Loucy (cell line): Measurements from ENCODE around the gene SLC23A3.

Experiments
- H2AFZ ChIP-seq: fragments of 200-600 bp; sonication (generic); 2 replicates; pipeline ENCODE4 v1.6.0; 2016; ENCODE audit warnings: antibody characterized with exemption, mild to moderate bottlenecking, low read length, moderate library complexity
- H3F3A ChIP-seq: fragments of 200-600 bp; 2 replicates; pipeline ENCODE4 v1.6.0; 2016; ENCODE audit warnings: antibody characterized with exemption, low read depth, mild to moderate bottlenecking
- H3K27me3 ChIP-seq: fragments of 200-600 bp; sonication (generic); 2 replicates; pipeline ENCODE4 v1.6.1; 2014; ENCODE audit warnings: low read length, mild to moderate bottlenecking; ENCODE audit not compliant: insufficient read depth, poor library complexity, severe bottlenecking
- H3K36me3 ChIP-seq: fragments of 200-600 bp; sonication (generic); 2 replicates; pipeline ENCODE4 v1.6.1; 2016; ENCODE audit warnings: low read length; ENCODE audit not compliant: insufficient read depth
- H3K4me1 ChIP-seq: fragments of 200-600 bp; sonication (generic); 2 replicates; pipeline ENCODE4 v1.5.1; 2014; ENCODE audit warnings: low read length, mild to moderate bottlenecking; ENCODE audit not compliant: insufficient read depth, poor library complexity, severe bottlenecking
- H3K4me2 ChIP-seq: fragments of 200-600 bp; sonication (generic); 2 replicates; pipeline ENCODE4 v1.6.0; 2014; ENCODE audit warnings: antibody characterized with exemption, low read length, low read depth, mild to moderate bottlenecking; ENCODE audit not compliant: poor library complexity, severe bottlenecking
- H3K4me3 ChIP-seq: fragments of 200-600 bp; sonication (generic); 2 replicates; pipeline ENCODE4 v1.5.1; 2014; ENCODE audit warnings: low read length, mild to moderate bottlenecking, mixed read lengths; ENCODE audit not compliant: poor library complexity, severe bottlenecking
- H3K79me2 ChIP-seq: fragments of 200-600 bp; sonication (generic); 2 replicates; pipeline ENCODE4 v1.6.1; 2014; ENCODE audit warnings: low read length; ENCODE audit not compliant: insufficient read depth
- H3K9ac ChIP-seq: fragments of 200-600 bp; sonication (generic); 2 replicates; pipeline ENCODE4 v1.6.0; 2014; ENCODE audit warnings: mild to moderate bottlenecking, low read depth, low read length, moderate library complexity; ENCODE audit not compliant: poor library complexity, severe bottlenecking
- H3K9me2 ChIP-seq: fragments of 200-600 bp; sonication (generic); replicated peaks from 2 replicates; pipeline ENCODE4 v1.6.1; 2016; ENCODE audit warnings: low read depth, low read length, mixed read lengths
- H3K9me3 ChIP-seq: fragments of 200-600 bp; sonication (generic); 2 replicates; pipeline ENCODE4 v1.6.1; 2014; ENCODE audit warnings: mild to moderate bottlenecking, antibody characterized with exemption, low read length, low read depth; ENCODE audit not compliant: insufficient read depth
- H4K20me1 ChIP-seq: fragments of 200-600 bp; sonication (generic); 2 replicates; pipeline ENCODE4 v1.6.0; 2014; ENCODE audit warnings: antibody characterized with exemption, low read length, mild to moderate bottlenecking; ENCODE audit not compliant: insufficient read depth, poor library complexity, severe bottlenecking
- CTCF ChIP-seq: fragments of 200-600 bp; sonication (generic); conservative IDR thresholded peaks from 2 replicates; pipeline ENCODE4 v1.5.1; 2014; ENCODE audit warnings: mild to moderate bottlenecking, antibody characterized with exemption, low read length
- EZH2phosphoT487 ChIP-seq: fragments of 200-600 bp; IDR thresholded peaks from 2 replicates; pipeline ENCODE4 v1.6.1; 2018; ENCODE audit warnings: antibody characterized with exemption, mild to moderate bottlenecking, moderate library complexity, borderline replicate concordance

Gene SLC23A3

DNA sequence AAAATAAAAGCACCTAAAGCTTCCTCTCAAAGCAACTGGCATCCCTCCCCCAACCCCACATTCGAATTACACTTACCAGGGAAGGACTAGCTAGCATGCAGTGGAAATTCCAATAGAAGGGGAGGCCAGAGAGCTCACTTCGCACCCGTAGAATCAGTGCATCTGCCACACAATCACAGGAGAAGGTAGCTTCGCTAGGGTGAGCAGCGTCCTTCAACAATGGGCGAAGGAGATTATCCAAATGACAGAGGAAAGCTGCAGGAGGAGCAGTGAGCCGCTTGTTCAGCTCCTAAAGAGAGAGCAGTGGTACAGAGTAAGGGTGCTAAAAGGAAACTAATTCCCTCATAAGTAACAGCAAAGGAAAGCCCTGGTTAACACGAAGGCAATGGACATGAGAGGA is 12.4 kb downstream of the SLC23A3 start:
- Histone ChIP-seq H3K79me2 (no peaks in the 10 kb centered on the region), H2AFZ (no peak overlapping the region), H3F3A (no peaks in the 10 kb centered on the region), H3K4me1 (peaks cover 23% of the 10 kb centered on the region), H3K9ac (no peak overlapping the region), H3K4me3 (no peak overlapping the region), H3K4me2 (no peak overlapping the region), H4K20me1 (peaks cover 2% of the 10 kb centered on the region), H3K36me3 (no peaks in the 10 kb centered on the region), H3K9me3 (no peaks in the 10 kb centered on the region), H3K27me3 (no peaks in the 10 kb centered on the region), H3K9me2 (no peaks in the 10 kb centered on the region)
- TF ChIP-seq CTCF (no peak), EZH2phosphoT487 (no peak)

DNA sequence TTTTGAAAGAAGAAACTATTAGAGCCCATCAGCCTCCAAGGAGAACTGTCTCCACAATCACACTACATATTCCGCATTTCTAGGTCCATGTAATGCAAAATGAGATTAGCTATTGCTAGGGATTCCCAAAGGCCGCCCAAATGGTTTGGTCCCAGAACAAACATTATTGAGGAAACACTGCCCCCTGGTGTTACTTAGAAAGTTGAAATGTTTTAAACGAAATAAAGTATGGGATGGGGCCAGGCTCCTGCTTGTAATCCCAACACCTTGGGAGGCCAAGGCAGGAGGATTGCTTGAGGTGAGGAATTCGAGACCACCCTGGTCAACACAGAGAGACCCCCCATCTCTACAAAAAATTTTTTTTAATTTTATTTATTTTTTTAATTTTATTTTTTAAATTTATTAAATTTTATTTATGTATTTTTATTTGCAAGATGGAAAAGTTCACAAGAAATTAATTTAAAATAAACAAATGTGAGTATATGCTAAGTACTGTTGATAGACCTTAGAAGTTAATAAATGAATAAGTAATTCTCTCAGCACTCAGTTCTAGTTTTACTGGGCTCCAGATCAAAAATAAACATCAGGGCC is 14.7 kb downstream of the SLC23A3 start:
- no peaks in the 10 kb centered on the region for H3F3A ChIP-seq
- TF ChIP-seq EZH2phosphoT487: no peak
- peak; percentile 66 for TF ChIP-seq CTCF
- no peaks in the 10 kb centered on the region for H3K36me3 ChIP-seq
- H3K79me2 ChIP-seq: no peaks in the 10 kb centered on the region
- H3K9me2 ChIP-seq: no peaks in the 10 kb centered on the region
- H3K27me3 ChIP-seq: no peaks in the 10 kb centered on the region
- H2AFZ ChIP-seq: no peak overlapping the region
- peaks cover 2% of the 10 kb centered on the region for H4K20me1 ChIP-seq
- no peaks in the 10 kb centered on the region for H3K9me3 ChIP-seq
- H3K4me1 ChIP-seq: peaks cover 18% of the 10 kb centered on the region
- H3K9ac ChIP-seq: no peak overlapping the region
- H3K4me2 ChIP-seq: no peak overlapping the region
- no peak overlapping the region for H3K4me3 ChIP-seq

- H3K4me1 ChIP-seq: no peaks in the 10 kb centered on the region
- H3K9ac ChIP-seq: no peak overlapping the region
- no peak overlapping the region for H3K4me3 ChIP-seq
- H3K79me2 ChIP-seq: no peaks in the 10 kb centered on the region
- H3K9me3 ChIP-seq: no peaks in the 10 kb centered on the region
- H3K9me2 ChIP-seq: no peaks in the 10 kb centered on the region
- no peak for TF ChIP-seq EZH2phosphoT487
- no peak for TF ChIP-seq CTCF
- H2AFZ ChIP-seq: no peak overlapping the region
- H3F3A ChIP-seq: no peaks in the 10 kb centered on the region
- H3K4me2 ChIP-seq: no peak overlapping the region
- H3K36me3 ChIP-seq: peaks cover 14% of the 10 kb centered on the region; the same call in 1 of the 2 replicates
- peaks cover 2% of the 10 kb centered on the region for H4K20me1 ChIP-seq
- no peaks in the 10 kb centered on the region for H3K27me3 ChIP-seq
Observed at GRCh38 chr2:219149667-219150066, 20.2 kb downstream of the SLC23A3 start.
